K562 (cell line): ENCODE data around the gene GFRA1. TPM values are rescaled to one million over a fixed set of nuclear protein-coding genes. Genes with fewer than 3 reads are reported as not detected.

Experiments
- ATAC-seq: fragments of 200-7000 bp; cut with Tn5 transposase; 3 replicates; pipeline ENCODE4 v1.9.1; 2020; ENCODE audit warnings: moderate library complexity
- BruUV-seq: library from RNA; stranded (reverse); fragments of 400-500 nt; replicated peaks from 2 replicates; lab custom pipeline; 2021; lab: Mats Ljungman, UMichigan
- CTCF ChIA-PET: fragments of 300-600 bp; formaldehyde crosslinking; extraction: SDS; loops from one replicate; lab custom pipeline; 2021; ENCODE audit warnings: low intra/inter-chr PET ratio; lab: Yijun Ruan, JAX
- POLR2A ChIA-PET: fragments of 300-600, 350-650 bp; sonication (Branson Sonifier 250); formaldehyde crosslinking; extraction: SDS; loops from one replicate; lab custom pipeline; 2021; ENCODE audit warnings: antibody characterized with exemption, inconsistent platforms; lab: Yijun Ruan, JAX
- DNase-seq, 4 experiments: peaks; one replicate each; pipeline versions ENCODE4 v3.0.0 to v3.0.0-alpha.2; 2011 to 2018; ENCODE audit warnings: low spot score in 3 of 4, mixed read lengths in 3 of 4; ENCODE audit errors: extremely low read depth in 1 of 4
- FAIRE-seq: peaks from 2 replicates; lab custom pipeline; 2011; peaks lifted over from hg19 to GRCh38; lab: Jason Lieb, UNC
- H2AFZ ChIP-seq: 2 replicates; pipeline ENCODE4 v1.6.0; 2011; ENCODE audit warnings: low read depth, low read length, control low read depth, inconsistent platforms
- H3K27ac ChIP-seq: fragments of 200-600 bp; 3 replicates; pipeline ENCODE4 v1.8.0; 2011; ENCODE audit warnings: low read depth, mild to moderate bottlenecking, control low read depth, inconsistent platforms, low read length, moderate library complexity, mixed read lengths; ENCODE audit errors: extremely low read depth
- H3K27me3 ChIP-seq, 2 experiments: fragments of 300-600 bp in 1 of 2; 2 replicates in 1 of 2; 3 replicates in 1 of 2; pipeline versions ENCODE4 v1.6.0 to v1.8.0; 2011; ENCODE audit warnings: inconsistent platforms in 2 of 2, low read length in 2 of 2, mild to moderate bottlenecking in 1 of 2, mixed read lengths in 1 of 2, moderate library complexity in 1 of 2; ENCODE audit not compliant: control insufficient read depth in 2 of 2, insufficient read depth in 2 of 2
- H3K36me3 ChIP-seq: fragments of 300-600 bp; 3 replicates; pipeline ENCODE4 v1.8.0; 2011; ENCODE audit warnings: mild to moderate bottlenecking, low read length, inconsistent platforms; ENCODE audit not compliant: control insufficient read depth, insufficient read depth
- H3K4me1 ChIP-seq, 2 experiments: fragments of 200-600 bp in 1 of 2; replicated peaks in 1 of 2; 2 replicates in 1 of 2; 3 replicates in 1 of 2; pipeline versions ENCODE4 v1.5.1 to v1.8.0; 2011; ENCODE audit warnings: inconsistent platforms in 2 of 2, low read length in 2 of 2, mild to moderate bottlenecking in 1 of 2, mixed read lengths in 1 of 2, moderate library complexity in 1 of 2; ENCODE audit not compliant: control insufficient read depth in 2 of 2, insufficient read depth in 2 of 2
- H3K4me2 ChIP-seq: 2 replicates; pipeline ENCODE4 v1.6.1; 2011; ENCODE audit warnings: low read length, control low read depth, inconsistent platforms, mixed read lengths; ENCODE audit not compliant: insufficient read depth
- H3K4me3 ChIP-seq: fragments of 200-600 bp; sonication (generic), shearing (Covaris generic); 2 replicates; pipeline ENCODE4 v1.5.1; 2016; ENCODE audit warnings: control low read depth, inconsistent platforms
- H3K79me2 ChIP-seq: fragments of 200-600 bp; 3 replicates; pipeline ENCODE4 v1.8.0; 2011; ENCODE audit warnings: low read length, inconsistent platforms; ENCODE audit not compliant: control insufficient read depth, insufficient read depth
- H3K9ac ChIP-seq, 2 experiments: 2 replicates each; pipeline versions ENCODE4 v1.6.0 to v1.6.1; 2011; ENCODE audit warnings: low read depth in 2 of 2, low read length in 2 of 2, control low read depth in 1 of 2, inconsistent platforms in 1 of 2, mild to moderate bottlenecking in 1 of 2, mixed read lengths in 1 of 2; ENCODE audit not compliant: insufficient read depth in 1 of 2
- H3K9me1 ChIP-seq: one replicate; pipeline ENCODE4 v1.6.0; 2011; ENCODE audit warnings: inconsistent platforms, mild to moderate bottlenecking, low read length, moderate library complexity; ENCODE audit not compliant: control insufficient read depth, insufficient read depth
- H3K9me3 ChIP-seq: replicated peaks from 2 replicates; pipeline ENCODE4 v1.5.1; 2011; ENCODE audit warnings: low read depth, low read length, inconsistent platforms; ENCODE audit not compliant: control insufficient read depth, insufficient read depth
- H4K20me1 ChIP-seq: replicated peaks from 2 replicates; pipeline ENCODE4 v1.6.1; 2011; ENCODE audit warnings: low read length, inconsistent platforms, mixed read lengths; ENCODE audit not compliant: control insufficient read depth, insufficient read depth
- PML ChIP-seq: IDR thresholded peaks from 2 replicates; pipeline ENCODE4 v1.6.1; 2012; ENCODE audit warnings: low read length, inconsistent platforms
- PTTG1 ChIP-seq: fragments of 450-650 bp; IDR thresholded peaks from 2 replicates; pipeline ENCODE4 v1.6.1; 2016; ENCODE audit warnings: low read depth, mild to moderate bottlenecking, missing genetic modification characterization, missing compliant biosample characterization
- SMARCA4 ChIP-seq: fragments of 450-650 bp; IDR thresholded peaks from 2 replicates; pipeline ENCODE4 v1.6.1; 2016
- SRSF3 ChIP-seq: fragments of 200-400 bp; formaldehyde crosslinking; IDR thresholded peaks from 2 replicates; pipeline ENCODE4 v1.6.1; 2016; ENCODE audit warnings: mild to moderate bottlenecking, low read length, moderate library complexity; ENCODE audit not compliant: insufficient read depth
- STAG1 ChIP-seq: sonication (generic); formaldehyde crosslinking; IDR thresholded peaks from 2 replicates; pipeline ENCODE4 v1.5.0; 2020; ENCODE audit warnings: missing genetic modification reagents, borderline replicate concordance
- USF2 ChIP-seq: sonication (generic); formaldehyde crosslinking; IDR thresholded peaks from 2 replicates; pipeline ENCODE4 v1.5.0; 2020; ENCODE audit warnings: missing genetic modification reagents
- ZNF253 ChIP-seq: fragments of 250-450 bp; sonication (Bioruptor Pico); conservative IDR thresholded peaks from 2 replicates; pipeline ENCODE4 v1.6.1; 2021; ENCODE audit warnings: mild to moderate bottlenecking
- ZNF431 ChIP-seq: sonication (generic); formaldehyde crosslinking; IDR thresholded peaks from 2 replicates; pipeline ENCODE4 v1.8.0; 2022; ENCODE audit warnings: mild to moderate bottlenecking, missing genetic modification reagents
- WGBS: fragments of 100-300 bp; shearing (Covaris generic); methylation state at CpG from one replicate; pipeline ENCODE4 v1.1.6; 2016; ENCODE audit warnings: low coverage, mixed read lengths; ENCODE audit not compliant: insufficient coverage; ENCODE audit errors: missing lambda C conversion rate; 5-methylcytosine and 5-hydroxymethylcytosine counted together
- in situ Hi-C: fragments of 300-500 bp; cut with MboI; formaldehyde crosslinking; loops from 4 replicates; pipeline ENCODE4 v1.15.0; 2018; ENCODE audit warnings: inconsistent platforms, mixed read lengths
- intact Hi-C: fragments of 100-400 bp; cut with micrococcal nuclease; formaldehyde crosslinking; loops from 2 replicates; pipeline ENCODE4 v1.14.2; 2022
- polyA plus RNA-seq, 8 experiments: library from polyadenylated mRNA; depleted of rRNA in 4 of 8; stranded (reverse) in 5 of 8; unstranded in 3 of 8; fragments of >200 nt; fragmentation: Nextera tagmentation in 2 of 8; fragmentation: Illumina TruSeq in 1 of 8; extraction: Ambion mirVana in 2 of 8; extraction: Trizol in 1 of 8; gene quantifications; 2 replicates each; pipeline versions ENCODE4 v1.2.1 to v1.2.3, GENCODE V29; 2011 to 2014; ENCODE audit warnings: inconsistent platforms in 1 of 8, missing spikeins in 1 of 8
- total RNA-seq, 7 experiments: library from RNA; depleted of rRNA in 6 of 7; stranded (reverse); fragments of >200 nt in 6 of 7; fragmentation: Illumina TruSeq in 2 of 7; extraction: Trizol in 2 of 7; gene quantifications; 2 replicates each; pipeline versions ENCODE4 v1.2.1 to v1.2.3, GENCODE V29; 2011 to 2021; ENCODE audit warnings: low replicate concordance in 1 of 7

GFRA1 gene
- total and polyA plus RNA-seq, 9 of the 15 experiments (the other 6 are each of a cell fraction or from before 2014, with no cell fraction given): 0.04 TPM; not detected in 8

GRCh38 chr10:116085323-116085722 is 187.7 kb downstream of the GFRA1 start:
- Histone ChIP-seq H3K27ac (no peak overlapping the region), H3K27me3 (no peaks in the 10 kb centered on the region), H3K4me1 (no peaks in the 10 kb centered on the region), H3K9me3 (no peaks in the 10 kb centered on the region)
- POLR2A ChIA-PET: no interaction called here
- no peak for TF ChIP-seq ZNF431 (CRISPR knock-in tag)
- TF ChIP-seq PTTG1 (tag): no peak
- TF ChIP-seq STAG1 (CRISPR knock-in tag): no peak
- no peak for TF ChIP-seq ZNF253 (CRISPR knock-in tag)
- no peak for TF ChIP-seq PML
- no peak for TF ChIP-seq SRSF3
- no peak for TF ChIP-seq SMARCA4
- TF ChIP-seq USF2 (CRISPR knock-in tag): no peak
- TF ChIP-seq, all 486 proteins: peak for 0
- no TSS peak for BruUV-seq
- H2AFZ ChIP-seq: no peak overlapping the region
- H3K9ac ChIP-seq: no peak overlapping the region
- WGBS: 0% methylated on average over 4 of the region's 4 CpGs
- H4K20me1 ChIP-seq: no peaks in the 10 kb centered on the region
- FAIRE-seq: no peak
- H3K4me2 ChIP-seq: no peak overlapping the region
- H3K9me1 ChIP-seq: no peaks in the 10 kb centered on the region
- H3K4me3 ChIP-seq: no peak overlapping the region
- H3K79me2 ChIP-seq: no peaks in the 10 kb centered on the region
- in situ Hi-C loops: no loop called here
- ATAC-seq: no peak
- intact Hi-C loops: no loop called here
- DNase-seq: no peak
- CTCF ChIA-PET: no interaction called here
- H3K36me3 ChIP-seq: no peaks in the 10 kb centered on the region
